Tibial nerve (tissue), 4 donors: ENCODE data around the gene CCDC92. TPM values are rescaled to one million over a fixed set of nuclear protein-coding genes. Genes with fewer than 3 reads are reported as not detected.

ENCODE experiments used
- DNase-seq, 2 donors: peaks; one replicate each; pipeline ENCODE4 v3.0.0-alpha.2; 2019; ENCODE audit warnings: low spot score in 2 of 2
- H3K27ac ChIP-seq, 4 donors: fragments of 200-600 bp; sonication (generic) in 3 of 4; one replicate each; pipeline ENCODE4 v1.5.1; 2017 to 2019; ENCODE audit warnings: mild to moderate bottlenecking in 1 of 4
- H3K27me3 ChIP-seq, 2 donors: fragments of 200-600 bp; sonication (generic) in 1 of 2; one replicate each; pipeline versions ENCODE4 v1.5.1 to v1.6.0; 2017 to 2019
- H3K36me3 ChIP-seq, 3 donors: fragments of 200-600 bp; sonication (generic); one replicate each; pipeline ENCODE4 v1.5.1; 2018 to 2019
- H3K4me1 ChIP-seq, 4 donors: fragments of 200-600 bp; sonication (generic) in 3 of 4; one replicate each; pipeline ENCODE4 v1.5.1; 2017 to 2019
- H3K4me3 ChIP-seq, 4 donors: fragments of 200-600 bp; sonication (generic) in 3 of 4; one replicate each; pipeline ENCODE4 v1.5.1; 2017 to 2019; ENCODE audit warnings: mild to moderate bottlenecking in 1 of 4, moderate library complexity in 1 of 4
- H3K9me3 ChIP-seq, 4 donors: fragments of 200-600 bp; sonication (generic) in 3 of 4; one replicate each; pipeline ENCODE4 v1.5.1; 2017 to 2019
- EP300 ChIP-seq, 2 donors: sonication (generic); formaldehyde crosslinking; IDR thresholded peaks; one replicate each; pipeline ENCODE4 v1.6.1; 2017; ENCODE audit warnings: antibody characterized with exemption in 2 of 2, mild to moderate bottlenecking in 1 of 2
- POLR2A ChIP-seq, 2 donors: fragments of 450-650 bp; IDR thresholded peaks; one replicate each; pipeline ENCODE4 v1.6.1; 2017; ENCODE audit warnings: antibody characterized with exemption in 2 of 2, mild to moderate bottlenecking in 2 of 2, moderate library complexity in 2 of 2
- WGBS, 2 donors: methylation state at CpG; one replicate each; pipeline ENCODE4 v1.1.5; 2018; 5-methylcytosine and 5-hydroxymethylcytosine counted together
- total RNA-seq, 4 donors: library from RNA; depleted of rRNA; stranded (reverse); fragments of >200 nt; gene quantifications; one replicate each; pipeline ENCODE4 v1.1.0, GENCODE V29; 2016
- TF ChIP-seq, protein P1 (sequence below), 5 experiments: fragments of 200-600 bp in 3 of 5; fragments of 450-650 bp in 2 of 5; sonication (generic) in 3 of 5; IDR thresholded peaks; one replicate each; pipeline ENCODE4 v1.5.1; 2016 to 2019; ENCODE audit warnings: antibody characterized with exemption in 5 of 5, mild to moderate bottlenecking in 3 of 5, moderate library complexity in 2 of 5

CCDC92 gene
- total RNA-seq, 4 donors from 2014 or later, result 41.0 to 46.8 (median 42.6) TPM

- Histone ChIP-seq H3K9me3 (no peaks in the 10 kb centered on the region), H3K36me3 (peaks cover 0 to 75% (median 4%) of the 10 kb centered on the region in 3 donors), H3K27me3 (no peaks in the 10 kb centered on the region), H3K4me3 (no peak overlapping the region), H3K4me1 (peaks cover 0 to 34% (median 0%) of the 10 kb centered on the region in 4 donors), H3K27ac (no peak overlapping the region)
- 73 to 84% methylated on average over 13 to 16 of the region's 16 CpGs for WGBS, 2 donors
- TF ChIP-seq POLR2A (IDR thresholded peaks at IDR 0.05) (no peak), EP300 (IDR thresholded peaks at IDR 0.05) (no peak)
- TF ChIP-seq, protein P1, sequence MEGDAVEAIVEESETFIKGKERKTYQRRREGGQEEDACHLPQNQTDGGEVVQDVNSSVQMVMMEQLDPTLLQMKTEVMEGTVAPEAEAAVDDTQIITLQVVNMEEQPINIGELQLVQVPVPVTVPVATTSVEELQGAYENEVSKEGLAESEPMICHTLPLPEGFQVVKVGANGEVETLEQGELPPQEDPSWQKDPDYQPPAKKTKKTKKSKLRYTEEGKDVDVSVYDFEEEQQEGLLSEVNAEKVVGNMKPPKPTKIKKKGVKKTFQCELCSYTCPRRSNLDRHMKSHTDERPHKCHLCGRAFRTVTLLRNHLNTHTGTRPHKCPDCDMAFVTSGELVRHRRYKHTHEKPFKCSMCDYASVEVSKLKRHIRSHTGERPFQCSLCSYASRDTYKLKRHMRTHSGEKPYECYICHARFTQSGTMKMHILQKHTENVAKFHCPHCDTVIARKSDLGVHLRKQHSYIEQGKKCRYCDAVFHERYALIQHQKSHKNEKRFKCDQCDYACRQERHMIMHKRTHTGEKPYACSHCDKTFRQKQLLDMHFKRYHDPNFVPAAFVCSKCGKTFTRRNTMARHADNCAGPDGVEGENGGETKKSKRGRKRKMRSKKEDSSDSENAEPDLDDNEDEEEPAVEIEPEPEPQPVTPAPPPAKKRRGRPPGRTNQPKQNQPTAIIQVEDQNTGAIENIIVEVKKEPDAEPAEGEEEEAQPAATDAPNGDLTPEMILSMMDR (IDR thresholded peaks at IDR 0.05), result no peak
- DNase-seq, result no peak
Measured at GRCh38 chr12:123942911-123943648, 29.6 kb downstream of the CCDC92 start.

DNA sequence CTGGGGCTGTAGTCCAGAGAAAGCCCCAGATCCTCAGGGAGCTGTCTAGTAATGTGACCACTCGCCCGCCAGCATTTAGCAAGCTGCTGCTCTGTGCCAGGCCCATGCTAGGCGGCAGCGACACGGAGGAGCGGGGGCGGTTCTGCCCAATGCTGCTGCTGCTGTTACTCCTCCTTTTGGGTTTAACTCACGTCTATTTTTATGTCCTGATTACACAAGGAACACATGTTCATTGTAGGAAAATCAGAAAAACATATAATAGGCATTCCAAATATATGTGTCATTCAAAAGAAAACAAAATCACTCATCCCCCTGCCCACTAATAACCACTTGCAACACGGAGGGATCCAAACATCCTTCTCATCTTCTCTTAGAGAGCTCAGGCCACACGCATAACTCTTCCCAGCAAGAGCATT lies 30.4 kb downstream of the CCDC92 start:
- DNase-seq, result no peak
- H3K27me3 ChIP-seq, result no peaks in the 10 kb centered on the region
- H3K4me1 ChIP-seq, result peaks cover 0 to 30% (median 0%) of the 10 kb centered on the region in 4 donors
- no peaks in the 10 kb centered on the region for H3K9me3 ChIP-seq
- no peak for TF ChIP-seq POLR2A (IDR thresholded peaks at IDR 0.05)
- TF ChIP-seq, protein P1 (IDR thresholded peaks at IDR 0.05), result no peak
- no peak for TF ChIP-seq EP300 (IDR thresholded peaks at IDR 0.05)
- WGBS, 2 donors, result 64 to 71% methylated on average over 10 of the region's 10 CpGs
- peaks cover 0 to 83% (median 4%) of the 10 kb centered on the region in 3 donors for H3K36me3 ChIP-seq
- no peak overlapping the region for H3K27ac ChIP-seq
- H3K4me3 ChIP-seq, result no peak overlapping the region

DNA sequence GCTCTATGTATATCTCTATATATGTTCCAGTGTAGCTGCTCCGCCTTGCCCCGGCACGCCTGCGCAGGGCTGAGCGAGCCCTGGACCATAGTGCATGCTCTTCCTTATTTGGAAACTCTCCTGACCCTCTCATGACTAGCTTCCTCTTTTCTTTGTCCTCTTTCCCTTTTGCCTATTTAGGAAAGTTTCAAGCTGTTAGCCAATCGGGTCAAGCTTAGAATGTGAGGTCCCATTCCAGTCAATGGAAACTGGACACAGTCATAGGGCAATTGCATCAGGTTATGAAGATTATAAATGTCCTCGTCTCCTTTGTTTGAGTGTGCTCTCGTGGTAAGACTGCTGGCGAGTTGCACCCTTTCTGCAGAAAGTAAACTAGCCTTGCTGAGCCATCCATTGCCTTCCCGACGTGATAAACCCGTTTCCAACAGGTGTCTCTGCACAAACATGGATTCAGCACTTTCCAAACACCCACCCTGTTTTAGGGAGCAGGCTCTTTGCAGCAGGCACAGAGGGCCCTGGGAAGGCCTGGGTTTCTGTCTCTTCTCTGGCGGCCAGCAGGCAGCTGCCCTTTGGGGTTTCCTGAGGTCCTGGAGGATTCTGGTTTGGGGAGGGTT lies 30.9 kb downstream of the CCDC92 start:
- no peak for DNase-seq
- 87 to 88% methylated on average over 13 of the region's 13 CpGs for WGBS, 2 donors
- Histone ChIP-seq H3K4me1 (peaks cover 0 to 25% (median 0%) of the 10 kb centered on the region in 4 donors), H3K9me3 (no peaks in the 10 kb centered on the region), H3K27ac (no peak overlapping the region), H3K36me3 (peaks cover 0 to 89% (median 4%) of the 10 kb centered on the region in 3 donors), H3K4me3 (no peak overlapping the region), H3K27me3 (no peaks in the 10 kb centered on the region)
- TF ChIP-seq EP300 (IDR thresholded peaks at IDR 0.05) (no peak), POLR2A (IDR thresholded peaks at IDR 0.05) (no peak)
- TF ChIP-seq, protein P1 (IDR thresholded peaks at IDR 0.05), result no peak

GRCh38 chr12:123941000-123941399 lies 31.6 kb downstream of the CCDC92 start:
- no peak for TF ChIP-seq EP300 (IDR thresholded peaks at IDR 0.05)
- no peak for TF ChIP-seq POLR2A (IDR thresholded peaks at IDR 0.05)
- TF ChIP-seq, protein P1 (IDR thresholded peaks at IDR 0.05), result no peak
- DNase-seq, result no peak
- H3K4me3 ChIP-seq, result no peak overlapping the region
- no peaks in the 10 kb centered on the region for H3K9me3 ChIP-seq
- no peak overlapping the region for H3K27ac ChIP-seq
- 92 to 100% methylated on average over 8 to 9 of the region's 9 CpGs for WGBS, 2 donors
- H3K27me3 ChIP-seq, result no peaks in the 10 kb centered on the region
- peaks cover 0 to 94% (median 4%) of the 10 kb centered on the region in 3 donors for H3K36me3 ChIP-seq
- H3K4me1 ChIP-seq, result peaks cover 0 to 19% (median 0%) of the 10 kb centered on the region in 4 donors

GRCh38 chr12:123940627-123940966 lies 32.0 kb downstream of the CCDC92 start:
- Histone ChIP-seq H3K36me3 (peaks cover 0 to 94% (median 4%) of the 10 kb centered on the region in 3 donors), H3K9me3 (no peaks in the 10 kb centered on the region), H3K4me3 (no peak overlapping the region), H3K27me3 (no peaks in the 10 kb centered on the region), H3K27ac (no peak overlapping the region), H3K4me1 (peaks cover 0 to 19% (median 0%) of the 10 kb centered on the region in 4 donors)
- no peak for DNase-seq
- WGBS, 2 donors, result 93% methylated on average over 9 of the region's 9 CpGs
- TF ChIP-seq EP300 (IDR thresholded peaks at IDR 0.05) (no peak), POLR2A (IDR thresholded peaks at IDR 0.05) (no peak)
- TF ChIP-seq, protein P1 (IDR thresholded peaks at IDR 0.05), result no peak
